BJ (cell line): ENCODE results near the gene PHF8. TPM values are rescaled to one million over a fixed set of nuclear protein-coding genes. Genes with fewer than 3 reads are reported as not detected.

Source experiments
- CTCF ChIA-PET: fragments of 350-600 bp; formaldehyde crosslinking; extraction: SDS; loops from one replicate; lab custom pipeline; 2021; ENCODE audit warnings: antibody characterized with exemption, inconsistent platforms; lab: Yijun Ruan, JAX
- POLR2A ChIA-PET: fragments of 300-600 bp; sonication (Branson Sonifier 250); formaldehyde crosslinking; extraction: SDS; loops from one replicate; lab custom pipeline; 2021; ENCODE audit warnings: antibody characterized with exemption; lab: Charles Lee
- DNase-seq: peaks from one replicate; pipeline ENCODE4 v3.0.0-alpha.2; 2011; ENCODE audit warnings: low read depth
- H3K27me3 ChIP-seq: 2 replicates; pipeline ENCODE4 v1.6.0; 2011; ENCODE audit warnings: low read length; ENCODE audit not compliant: control insufficient read depth, insufficient read depth
- H3K36me3 ChIP-seq: 2 replicates; pipeline ENCODE4 v1.5.1; 2011; ENCODE audit warnings: low read length; ENCODE audit not compliant: control insufficient read depth, insufficient read depth
- H3K4me3 ChIP-seq: 2 replicates; pipeline ENCODE4 v1.5.1; 2011; ENCODE audit warnings: low read depth, mild to moderate bottlenecking, control low read depth, low read length
- CTCF ChIP-seq: IDR thresholded peaks from 2 replicates; pipeline ENCODE4 v1.5.1; 2011; ENCODE audit warnings: low read depth, mild to moderate bottlenecking, control low read depth, inconsistent platforms, low read length, moderate library complexity; ENCODE audit not compliant: insufficient read depth
- polyA minus RNA-seq: library from RNA; depleted of rRNA, polyadenylated mRNA; stranded (reverse); fragments of >200 nt; gene quantifications from 2 replicates; pipeline ENCODE4 v1.2.3, GENCODE V29; 2011; rRNA and poly(A)+ RNA removed
- polyA plus RNA-seq: library from polyadenylated mRNA; depleted of rRNA; stranded (reverse); fragments of >200 nt; gene quantifications from 2 replicates; pipeline ENCODE4 v1.2.3, GENCODE V29; 2011; rRNA removed

Gene PHF8
- polyA plus RNA-seq (10.6 and 11.2 TPM in 2 replicates), polyA minus RNA-seq (17.5 and 32.1 TPM in 2 replicates)

- TF ChIP-seq CTCF: no peak
- H3K27me3 ChIP-seq: no peaks in the 10 kb centered on the region
- CTCF ChIA-PET: interaction anchor here (1.0 to 1.9 kb wide), 3 partner anchors 15 to 595 kb away, joined by 3 to 4 read pairs (median 4); no protein-coding TSS in a partner anchor
Measured at GRCh38 chrX:54044126-54044876, at the start of gene PHF8. Gene PHF8, minus strand, starts transcription at chrX:54044473. Its CDS starts 1,745 bp downstream, at chrX:54042728.

GRCh38 chrX:54093571-54093970, 49.3 kb upstream of the PHF8 start:
- Histone ChIP-seq H3K27me3 (no peaks in the 10 kb centered on the region), H3K36me3 (0 out of 2 replicates have a peak, but pooled peaks cover 1% of the 10 kb centered on the region), H3K4me3 (no peak overlapping the region)
- CTCF ChIA-PET: interaction anchor here (1.0 kb wide), 1 partner anchor 26 kb away, joined by 4 read pairs; no protein-coding TSS in a partner anchor
- DNase-seq: no peak
- no peak for TF ChIP-seq CTCF
- POLR2A ChIA-PET: no interaction called here

More at GRCh38 chrX:54044126-54044876, at the start of gene PHF8:
- POLR2A ChIA-PET: no interaction called here
- Histone ChIP-seq H3K36me3 (no peaks in the 10 kb centered on the region; the same call in 1 of the 2 replicates), H3K4me3 (peak within 1 kb of the TSS; percentile 69)
- peak; percentile 70 for DNase-seq

- CTCF ChIA-PET: interaction anchor here (1.0 kb wide), 1 partner anchor 26 kb away, joined by 4 read pairs; no protein-coding TSS in a partner anchor
Measured at GRCh38 chrX:54093159-54093558, 48.9 kb upstream of the PHF8 start.

GRCh38 chrX:54090880-54091279, 46.6 kb upstream of the PHF8 start:
- ChIA-PET CTCF (no interaction called here), POLR2A (no interaction called here)
- Histone ChIP-seq H3K27me3 (no peaks in the 10 kb centered on the region), H3K36me3 (0 out of 2 replicates have a peak, but pooled peaks cover 1% of the 10 kb centered on the region), H3K4me3 (no peak overlapping the region)
- no peak for TF ChIP-seq CTCF
- DNase-seq: no peak

More at GRCh38 chrX:54093159-54093558, 48.9 kb upstream of the PHF8 start:
- DNase-seq: no peak
- POLR2A ChIA-PET: no interaction called here
- Histone ChIP-seq H3K4me3 (no peak overlapping the region), H3K36me3 (0 out of 2 replicates have a peak, but pooled peaks cover 1% of the 10 kb centered on the region), H3K27me3 (no peaks in the 10 kb centered on the region)
- TF ChIP-seq CTCF: no peak

GRCh38 chrX:54089191-54089590, 44.9 kb upstream of the PHF8 start:
- CTCF ChIA-PET: no interaction called here
- no peak for DNase-seq
- Histone ChIP-seq H3K4me3 (no peak overlapping the region), H3K27me3 (no peaks in the 10 kb centered on the region), H3K36me3 (0 out of 2 replicates have a peak, but pooled peaks cover 1% of the 10 kb centered on the region)
- POLR2A ChIA-PET: no interaction called here
- TF ChIP-seq CTCF: no peak
